Endothelial cell of umbilical vein (primary cell): ENCODE measurements around the gene CDKN3. TPM values are rescaled to one million over a fixed set of nuclear protein-coding genes. Genes with fewer than 3 reads are reported as not detected.

Experiments used
- BruUV-seq: library from RNA; stranded (reverse); fragments of 400-500 nt; replicated peaks from 2 replicates; lab custom pipeline; 2021; lab: Mats Ljungman, UMichigan
- CTCF ChIA-PET: fragments of 300-600, 350-600 bp; sonication (Branson Sonifier 250); formaldehyde crosslinking; loops from one replicate; lab custom pipeline; 2021; ENCODE audit warnings: antibody characterized with exemption, inconsistent platforms; lab: Charles Lee
- POLR2A ChIA-PET: fragments of 300-600, 350-600 bp; sonication (Branson Sonifier 250); formaldehyde crosslinking; loops from one replicate; lab custom pipeline; 2021; ENCODE audit warnings: antibody characterized with exemption, inconsistent platforms; lab: Charles Lee
- DNase-seq: peaks from one replicate; pipeline ENCODE4 v3.0.0-alpha.2; 2011; ENCODE audit warnings: low read depth, low spot score
- FAIRE-seq: peaks from 2 replicates; lab custom pipeline; 2011; peaks lifted over from hg19 to GRCh38; lab: Jason Lieb, UNC
- H2AFZ ChIP-seq: 2 replicates; pipeline ENCODE4 v1.6.0; 2012; ENCODE audit warnings: low read depth, low read length, control low read depth, inconsistent platforms
- H3K27ac ChIP-seq: 2 replicates; pipeline ENCODE4 v1.5.1; 2011; ENCODE audit warnings: low read depth, mild to moderate bottlenecking, control low read depth, low read length, moderate library complexity; ENCODE audit not compliant: insufficient read depth
- H3K27me3 ChIP-seq, 2 experiments: 2 replicates each; pipeline versions ENCODE4 v1.6.0 to v1.6.1; 2011; ENCODE audit warnings: low read length in 2 of 2, mixed read lengths in 1 of 2; ENCODE audit not compliant: control insufficient read depth in 2 of 2, insufficient read depth in 2 of 2
- H3K36me3 ChIP-seq, 2 experiments: 2 replicates in 1 of 2; 3 replicates in 1 of 2; pipeline ENCODE4 v1.5.1; 2011; ENCODE audit warnings: low read length in 2 of 2, mild to moderate bottlenecking in 1 of 2, moderate library complexity in 1 of 2; ENCODE audit not compliant: control insufficient read depth in 2 of 2, insufficient read depth in 2 of 2; ENCODE audit errors: extremely low read depth in 1 of 2
- H3K4me1 ChIP-seq: 3 replicates; pipeline ENCODE4 v1.5.1; 2011; ENCODE audit warnings: mild to moderate bottlenecking, low read length; ENCODE audit not compliant: control insufficient read depth, insufficient read depth; ENCODE audit errors: extremely low read depth
- H3K4me2 ChIP-seq: 2 replicates; pipeline ENCODE4 v1.6.1; 2011; ENCODE audit warnings: low read length, control low read depth, mixed read lengths; ENCODE audit not compliant: insufficient read depth
- H3K4me3 ChIP-seq, 3 experiments: fragments of 200-600 bp in 1 of 3; sonication (generic), shearing (Covaris generic) in 1 of 3; replicated peaks in 1 of 3; 2 replicates each; pipeline ENCODE4 v1.5.1; 2011 to 2016; ENCODE audit warnings: control low read depth in 3 of 3, low read length in 3 of 3, mild to moderate bottlenecking in 2 of 3, inconsistent platforms in 1 of 3, low read depth in 1 of 3, moderate library complexity in 1 of 3; ENCODE audit not compliant: insufficient read depth in 1 of 3
- H3K79me2 ChIP-seq: 2 replicates; pipeline ENCODE4 v1.6.0; 2012; ENCODE audit warnings: low read length, inconsistent platforms; ENCODE audit not compliant: control insufficient read depth, insufficient read depth
- H3K9ac ChIP-seq: replicated peaks from 2 replicates; pipeline ENCODE3; 2011; ENCODE audit warnings: low read length, control low read depth; ENCODE audit not compliant: insufficient read depth; ENCODE audit errors: extremely low read depth
- H3K9me1 ChIP-seq: replicated peaks from 3 replicates; pipeline ENCODE4 v1.6.0; 2011; ENCODE audit warnings: mild to moderate bottlenecking, low read length; ENCODE audit not compliant: control insufficient read depth, insufficient read depth; ENCODE audit errors: extremely low read depth
- H3K9me3 ChIP-seq: replicated peaks from 2 replicates; pipeline ENCODE4 v1.5.1; 2012; ENCODE audit warnings: low read length, inconsistent platforms; ENCODE audit not compliant: control insufficient read depth, insufficient read depth
- H4K20me1 ChIP-seq: replicated peaks from 2 replicates; pipeline ENCODE3; 2011; ENCODE audit warnings: mild to moderate bottlenecking, low read length; ENCODE audit not compliant: control insufficient read depth, insufficient read depth; ENCODE audit errors: extremely low read depth
- CTCF ChIP-seq, 2 donors: IDR thresholded peaks; 1 replicate in 1 of 2; 2 replicates in 1 of 2; pipeline ENCODE4 v1.5.1; 2011; ENCODE audit warnings: low read length in 2 of 2, mild to moderate bottlenecking in 2 of 2, moderate library complexity in 2 of 2, control low read depth in 1 of 2, inconsistent platforms in 1 of 2, low read depth in 1 of 2; ENCODE audit not compliant: insufficient read depth in 1 of 2; ENCODE audit errors: extremely low read depth in 1 of 2
- EZH2 ChIP-seq: IDR thresholded peaks from 2 replicates; pipeline ENCODE4 v1.6.1; 2012; ENCODE audit warnings: borderline replicate concordance, low read depth, mild to moderate bottlenecking, moderate library complexity, low read length, inconsistent platforms; ENCODE audit not compliant: severe bottlenecking
- FOS ChIP-seq: IDR thresholded peaks from 2 replicates; pipeline ENCODE4 v1.6.1; 2011; ENCODE audit warnings: mild to moderate bottlenecking, low read length, moderate library complexity, borderline replicate concordance; ENCODE audit not compliant: insufficient read depth
- GATA2 ChIP-seq: IDR thresholded peaks from 2 replicates; pipeline ENCODE4 v1.7.0; 2011; ENCODE audit warnings: low read depth, mild to moderate bottlenecking, moderate library complexity, mixed read lengths, low read length; ENCODE audit not compliant: insufficient read length, insufficient read depth
- JUN ChIP-seq: IDR thresholded peaks from 2 replicates; pipeline ENCODE4 v1.6.1; 2011; ENCODE audit warnings: borderline replicate concordance, low read depth; ENCODE audit not compliant: insufficient read length, insufficient read depth
- MAX ChIP-seq: IDR thresholded peaks from 2 replicates; pipeline ENCODE4 v1.6.1; 2011; ENCODE audit not compliant: insufficient read depth, insufficient read length
- MYC ChIP-seq: IDR thresholded peaks from one replicate; pipeline ENCODE4 v1.6.1; 2011; ENCODE audit warnings: mild to moderate bottlenecking, low read depth, low read length
- POLR2A ChIP-seq: IDR thresholded peaks from 2 replicates; pipeline ENCODE4 v1.6.1; 2012; ENCODE audit warnings: low read depth, mild to moderate bottlenecking, control low read depth, low read length
- POLR2AphosphoS5 ChIP-seq: IDR thresholded peaks from 2 replicates; pipeline ENCODE4 v1.6.1; 2012; ENCODE audit warnings: low read depth, mild to moderate bottlenecking, control low read depth, low read length, moderate library complexity; ENCODE audit not compliant: insufficient read depth
- dilution Hi-C: fragments of 300-500 bp; cut with MboI; formaldehyde crosslinking; loops from one replicate; pipeline ENCODE4 v1.15.0; 2019; ENCODE audit warnings: low sequenced_read_pairs; ENCODE audit not compliant: extremely low pct_ligation_motif_present
- intact Hi-C: fragments of 100-400 bp; cut with micrococcal nuclease; formaldehyde crosslinking; loops from one replicate; pipeline ENCODE4 v1.10.0; 2022
- polyA plus RNA-seq, 4 experiments: library from polyadenylated mRNA; depleted of rRNA in 3 of 4; stranded (reverse) in 3 of 4; unstranded in 1 of 4; fragments of >200 nt; gene quantifications; 2 replicates each; pipeline versions ENCODE4 v1.2.1 to v1.2.3, GENCODE V29; 2011 to 2012; ENCODE audit warnings: missing spikeins in 1 of 4
- total RNA-seq: library from RNA; stranded (reverse); gene quantifications from 2 replicates; pipeline ENCODE4 v1.2.3, GENCODE V29; 2021

CDKN3 gene
- total and polyA plus RNA-seq, 2 donors (not counting 3 experiments of a cell fraction or from before 2014, with no cell fraction given), result 36.6 to 52.0 TPM

GRCh38 chr14:54387328-54387727 is 9.5 kb upstream of the CDKN3 start:
- no peak overlapping the region for H3K4me2 ChIP-seq
- H3K36me3 ChIP-seq, result no peaks in the 10 kb centered on the region
- peaks cover 26 to 45% of the 10 kb centered on the region in 2 experiments for H3K27me3 ChIP-seq
- H3K79me2 ChIP-seq, result no peaks in the 10 kb centered on the region
- no peaks in the 10 kb centered on the region for H3K4me1 ChIP-seq
- ChIA-PET CTCF (interaction anchor here (0.6 to 1.8 kb wide), 3 partner anchors 10 to 33 kb away, joined by 3 to 8 read pairs (median 6); partner anchors contain the start of gene CDKN3), POLR2A (no interaction called here)
- H3K4me3 ChIP-seq, result no peak overlapping the region
- no TSS peak for BruUV-seq
- intact Hi-C loops, result no loop called here
- H3K9me3 ChIP-seq, result no peaks in the 10 kb centered on the region
- dilution Hi-C loops, result no loop called here
- H3K9ac ChIP-seq, result no peak overlapping the region
- TF ChIP-seq MAX, result no peak
- no peak for TF ChIP-seq MYC
- TF ChIP-seq GATA2, result no peak
- TF ChIP-seq CTCF (IDR thresholded peaks at IDR 0.05; ENCODE audit: extremely low read depth in 1 of 2, insufficient read depth in 1 of 2, low read depth in 1 of 2, low read length in 2 of 2), result no peak
- TF ChIP-seq EZH2, result no peak
- no peak for TF ChIP-seq POLR2A
- no peak for TF ChIP-seq POLR2AphosphoS5
- TF ChIP-seq FOS, result no peak
- no peak for TF ChIP-seq JUN
- DNase-seq (no peak), FAIRE-seq (no peak)
- H3K27ac ChIP-seq, result no peak overlapping the region
- no peaks in the 10 kb centered on the region for H4K20me1 ChIP-seq
- H3K9me1 ChIP-seq, result no peaks in the 10 kb centered on the region
- H2AFZ ChIP-seq, result no peak overlapping the region
